OCI-LY3 (cell line): ENCODE data around the gene CPEB3.
"Not testable (repeated sequence)": the region's sequence is repeated elsewhere in the genome, so short reads cannot be mapped to it uniquely, and the experiment has no call there.

Source experiments
- H2AFZ ChIP-seq: fragments of 200-600, 300-600 bp; shearing (Covaris generic); 2 replicates; pipeline ENCODE4 v1.6.0; 2014; ENCODE audit warnings: antibody characterized with exemption, low read depth, low read length
- H3K27ac ChIP-seq: fragments of 200-600, 300-600 bp; sonication (generic); 2 replicates; pipeline ENCODE4 v1.5.1; 2014; ENCODE audit warnings: mild to moderate bottlenecking, low read length, moderate library complexity, mixed read lengths
- H3K27me3 ChIP-seq: fragments of 200-600, 300-600 bp; sonication (generic); 2 replicates; pipeline ENCODE4 v1.6.1; 2014; ENCODE audit warnings: low read depth, low read length, mixed read lengths
- H3K36me3 ChIP-seq: fragments of 200-600, 300-600 bp; sonication (generic); replicated peaks from 2 replicates; pipeline ENCODE3; 2014; ENCODE audit warnings: low read depth, low read length, mixed read lengths
- H3K4me1 ChIP-seq: fragments of 300-600, 200-600 bp; sonication (generic); 2 replicates; pipeline ENCODE4 v1.6.1; 2014; ENCODE audit warnings: low read length, mixed read lengths
- H3K4me2 ChIP-seq: fragments of 200-600, 300-600 bp; sonication (generic); 2 replicates; pipeline ENCODE4 v1.6.1; 2014; ENCODE audit warnings: low read length, mixed read lengths
- H3K4me3 ChIP-seq: fragments of 300-600, 200-600 bp; sonication (generic); 2 replicates; pipeline ENCODE4 v1.5.1; 2014; ENCODE audit warnings: antibody characterized with exemption, mild to moderate bottlenecking, low read length, moderate library complexity
- H3K79me2 ChIP-seq: fragments of 300-600, 200-600 bp; shearing (Covaris generic); 2 replicates; pipeline ENCODE4 v1.6.1; 2014; ENCODE audit warnings: mild to moderate bottlenecking, low read length, mixed read lengths
- H3K9ac ChIP-seq: fragments of 300-600, 200-600 bp; shearing (Covaris generic); 2 replicates; pipeline ENCODE4 v1.6.0; 2014; ENCODE audit warnings: mild to moderate bottlenecking, low read length, moderate library complexity
- H3K9me3 ChIP-seq: fragments of 200-600, 300-600 bp; shearing (Covaris generic); 2 replicates; pipeline ENCODE4 v1.6.1; 2014; ENCODE audit warnings: low read length, mixed read lengths; ENCODE audit not compliant: insufficient read depth
- H4K20me1 ChIP-seq: fragments of 200-600, 300-600 bp; sonication (generic); 2 replicates; pipeline ENCODE4 v1.6.1; 2016; ENCODE audit warnings: low read length, mixed read lengths; ENCODE audit not compliant: insufficient read depth
- CTCF ChIP-seq: fragments of 200-600, 300-600 bp; sonication (generic); IDR thresholded peaks from 2 replicates; pipeline ENCODE4 v1.5.1; 2014; ENCODE audit warnings: antibody characterized with exemption, low read length, low read depth
- EZH2phosphoT487 ChIP-seq: fragments of 200-600 bp; shearing (Covaris generic); IDR thresholded peaks from 2 replicates; pipeline ENCODE4 v1.6.1; 2018; ENCODE audit warnings: antibody characterized with exemption, mixed run types, low read depth

The CPEB3 gene

GRCh38 chr10:92146107-92146506 lies 144.8 kb downstream of the CPEB3 start:
- H3K27me3 ChIP-seq = no peaks in the 10 kb centered on the region
- H3K36me3 ChIP-seq = no peaks in the 10 kb centered on the region
- H3K4me2 ChIP-seq = peak overlapping the region; percentile 36; the same call in 1 of the 2 replicates
- H3K9me3 ChIP-seq = no peaks in the 10 kb centered on the region
- peaks cover 44% of the 10 kb centered on the region for H3K4me1 ChIP-seq
- TF ChIP-seq EZH2phosphoT487 = no peak
- TF ChIP-seq CTCF = no peak
- H4K20me1 ChIP-seq = no peaks in the 10 kb centered on the region
- no peak overlapping the region for H3K9ac ChIP-seq
- no peak overlapping the region for H3K4me3 ChIP-seq
- H3K27ac ChIP-seq = no peak overlapping the region
- no peak overlapping the region for H2AFZ ChIP-seq
- H3K79me2 ChIP-seq = no peaks in the 10 kb centered on the region

- peak overlapping the region; percentile 30; the same call in 1 of the 2 replicates for H3K9ac ChIP-seq
- H4K20me1 ChIP-seq = no peaks in the 10 kb centered on the region
- H3K9me3 ChIP-seq = no peaks in the 10 kb centered on the region
- no peaks in the 10 kb centered on the region for H3K27me3 ChIP-seq
- H3K27ac ChIP-seq = peak overlapping the region; percentile 70
- TF ChIP-seq EZH2phosphoT487 (no peak), CTCF (no peak)
- no peaks in the 10 kb centered on the region for H3K79me2 ChIP-seq
- H2AFZ ChIP-seq = no peak overlapping the region
- peak overlapping the region; percentile 62 for H3K4me3 ChIP-seq
- peak overlapping the region; percentile 84 for H3K4me2 ChIP-seq
- H3K4me1 ChIP-seq = peaks cover 44% of the 10 kb centered on the region
- no peaks in the 10 kb centered on the region for H3K36me3 ChIP-seq
These were observed 147.9 kb downstream of the CPEB3 start for GRCh38 chr10:92142949-92143348.

GRCh38 chr10:92142512-92142911 lies 148.4 kb downstream of the CPEB3 start:
- Histone ChIP-seq H3K27ac (peak overlapping the region; percentile 70), H3K9me3 (no peaks in the 10 kb centered on the region), H3K9ac (peak overlapping the region; percentile 30; the same call in 1 of the 2 replicates), H3K27me3 (no peaks in the 10 kb centered on the region), H2AFZ (no peak overlapping the region), H3K4me3 (peak overlapping the region; percentile 62), H3K79me2 (no peaks in the 10 kb centered on the region), H4K20me1 (no peaks in the 10 kb centered on the region), H3K4me1 (peaks cover 44% of the 10 kb centered on the region), H3K36me3 (no peaks in the 10 kb centered on the region), H3K4me2 (peak overlapping the region; percentile 84)
- no peak for TF ChIP-seq EZH2phosphoT487
- TF ChIP-seq CTCF = no peak

GRCh38 chr10:92141147-92141546 lies 149.7 kb downstream of the CPEB3 start:
- H3K27me3 ChIP-seq, H4K20me1 ChIP-seq, H3K79me2 ChIP-seq, H3K4me3 ChIP-seq, H3K9ac ChIP-seq, H3K9me3 ChIP-seq, H3K27ac ChIP-seq, H2AFZ ChIP-seq, H3K4me2 ChIP-seq, H3K36me3 ChIP-seq: not testable (repeated sequence)
- H3K4me1 ChIP-seq = peaks cover 36% of the 10 kb centered on the region

GRCh38 chr10:92134049-92134448 lies 156.8 kb downstream of the CPEB3 start:
- H3K4me1 ChIP-seq, H3K4me2 ChIP-seq, H3K36me3 ChIP-seq, H3K9ac ChIP-seq, H4K20me1 ChIP-seq, H2AFZ ChIP-seq, H3K27me3 ChIP-seq, H3K9me3 ChIP-seq, H3K27ac ChIP-seq, H3K79me2 ChIP-seq, H3K4me3 ChIP-seq: not testable (repeated sequence)
